Measurements from ENCODE around the gene KRTAP10-11. TPM values are rescaled to one million over a fixed set of nuclear protein-coding genes. Genes with fewer than 3 reads are reported as not detected.

Gene KRTAP10-11
- total RNA-seq, 1 donor from 2014 or later, result not detected

DNA sequence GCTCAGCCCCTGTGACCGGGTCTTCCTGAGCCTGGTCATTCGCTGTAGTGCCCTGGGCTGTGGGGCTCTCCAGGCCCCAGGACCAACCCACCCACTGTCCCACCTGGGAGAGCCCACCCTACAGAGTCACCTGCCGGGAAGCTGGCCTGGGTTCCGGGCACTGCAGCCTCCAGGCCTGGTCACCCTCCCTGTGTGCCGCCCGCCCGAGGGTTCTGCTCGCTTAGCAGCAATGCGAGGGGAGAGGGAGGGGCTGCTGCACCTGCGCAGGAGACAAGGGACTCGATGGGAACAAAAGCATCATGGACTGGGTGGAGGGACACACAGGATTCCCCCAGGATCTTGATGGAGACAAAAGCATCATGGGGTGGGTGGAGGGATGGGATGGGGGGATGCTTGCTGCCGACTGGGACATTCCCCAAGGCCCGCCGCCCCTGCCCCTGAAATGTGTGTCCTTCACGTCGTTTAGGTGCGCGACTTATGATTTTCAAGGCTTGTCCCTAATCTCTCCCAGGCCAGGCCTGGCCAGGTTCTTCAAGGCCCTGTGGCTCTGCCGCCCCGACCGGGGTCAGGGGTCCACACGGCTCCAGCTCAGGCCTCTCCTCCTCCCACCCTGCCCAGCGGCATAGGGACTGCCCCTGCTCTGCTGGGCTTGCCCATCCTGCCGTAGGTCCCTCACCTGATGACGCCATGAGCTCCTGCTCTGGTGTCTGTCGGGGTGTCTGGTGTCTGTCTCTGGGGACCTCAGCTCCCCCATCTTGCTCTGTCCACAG is 32.6 kb upstream of the KRTAP10-11 start:
- Mint-ChIP-seq H3K27me3 (ENCODE audit: insufficient read depth, low read depth) (peaks cover 5% of the 10 kb centered on the region), H3K27ac (no peak overlapping the region), H3K4me3 (no peak overlapping the region), H3K4me1 (no peaks in the 10 kb centered on the region), H3K9me3 (peaks cover 37% of the 10 kb centered on the region), H3K36me3 (no peaks in the 10 kb centered on the region)
- no peaks in the 10 kb centered on the region for H3F3A ChIP-seq (ENCODE audit: low read depth)
- H3K4me1 ChIP-seq, result peaks cover 5% of the 10 kb centered on the region
- H3K27me3 ChIP-seq, result no peaks in the 10 kb centered on the region
- H3K9me3 ChIP-seq (ENCODE audit: low read depth), result peaks cover 11% of the 10 kb centered on the region
- no peak overlapping the region for H3K27ac ChIP-seq
- no peaks in the 10 kb centered on the region for H3K79me2 ChIP-seq (ENCODE audit: low read depth)
- no peaks in the 10 kb centered on the region for H3K36me3 ChIP-seq
- no peak overlapping the region for H3K4me3 ChIP-seq
- no peak for DNase-seq (ENCODE audit: low spot score)
- H3K9ac ChIP-seq, result no peak overlapping the region
- H2AFZ ChIP-seq (replicated peaks), result no peak overlapping the region
- no peaks in the 10 kb centered on the region for H4K20me1 ChIP-seq (ENCODE audit: low read depth)
- TF ChIP-seq EZH2 (IDR thresholded peaks at IDR 0.05) (no peak), EZH2phosphoT487 (IDR thresholded peaks at IDR 0.05) (no peak)
- TF ChIP-seq, protein P1, sequence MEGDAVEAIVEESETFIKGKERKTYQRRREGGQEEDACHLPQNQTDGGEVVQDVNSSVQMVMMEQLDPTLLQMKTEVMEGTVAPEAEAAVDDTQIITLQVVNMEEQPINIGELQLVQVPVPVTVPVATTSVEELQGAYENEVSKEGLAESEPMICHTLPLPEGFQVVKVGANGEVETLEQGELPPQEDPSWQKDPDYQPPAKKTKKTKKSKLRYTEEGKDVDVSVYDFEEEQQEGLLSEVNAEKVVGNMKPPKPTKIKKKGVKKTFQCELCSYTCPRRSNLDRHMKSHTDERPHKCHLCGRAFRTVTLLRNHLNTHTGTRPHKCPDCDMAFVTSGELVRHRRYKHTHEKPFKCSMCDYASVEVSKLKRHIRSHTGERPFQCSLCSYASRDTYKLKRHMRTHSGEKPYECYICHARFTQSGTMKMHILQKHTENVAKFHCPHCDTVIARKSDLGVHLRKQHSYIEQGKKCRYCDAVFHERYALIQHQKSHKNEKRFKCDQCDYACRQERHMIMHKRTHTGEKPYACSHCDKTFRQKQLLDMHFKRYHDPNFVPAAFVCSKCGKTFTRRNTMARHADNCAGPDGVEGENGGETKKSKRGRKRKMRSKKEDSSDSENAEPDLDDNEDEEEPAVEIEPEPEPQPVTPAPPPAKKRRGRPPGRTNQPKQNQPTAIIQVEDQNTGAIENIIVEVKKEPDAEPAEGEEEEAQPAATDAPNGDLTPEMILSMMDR (IDR thresholded peaks at IDR 0.05), result no peak
- no peak overlapping the region for H3K4me2 ChIP-seq

DNA sequence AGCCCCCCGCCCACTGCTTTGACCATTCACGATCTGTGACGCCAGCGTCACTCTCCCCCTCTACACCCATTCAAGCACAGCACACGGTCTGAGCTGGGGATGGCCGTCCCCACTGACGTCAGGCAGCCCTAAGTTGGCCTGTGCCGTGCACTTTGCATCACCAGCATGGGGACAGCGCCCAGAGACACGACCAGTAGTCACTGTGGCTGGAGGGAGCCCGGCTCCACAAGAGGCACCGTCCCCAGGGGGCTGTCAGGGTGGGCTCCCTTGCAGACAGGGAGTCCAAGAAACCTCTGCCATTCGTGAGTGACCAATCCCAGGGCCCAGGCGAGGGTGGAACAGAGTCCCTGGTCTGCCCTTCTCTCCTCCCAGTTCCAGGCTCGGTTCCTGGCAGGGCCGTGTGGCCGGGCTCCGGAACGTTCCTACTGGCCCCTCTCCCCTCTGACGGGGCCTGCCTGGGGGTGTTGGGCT is 32.0 kb upstream of the KRTAP10-11 start:
- Histone ChIP-seq H4K20me1 (ENCODE audit: low read depth) (no peaks in the 10 kb centered on the region), H3K27me3 (no peaks in the 10 kb centered on the region), H3K4me2 (no peak overlapping the region), H2AFZ (replicated peaks) (no peak overlapping the region), H3K4me1 (peaks cover 5% of the 10 kb centered on the region), H3K36me3 (no peaks in the 10 kb centered on the region), H3K4me3 (no peak overlapping the region), H3K9me3 (ENCODE audit: low read depth) (peaks cover 11% of the 10 kb centered on the region), H3K9ac (no peak overlapping the region), H3K27ac (no peak overlapping the region), H3F3A (ENCODE audit: low read depth) (no peaks in the 10 kb centered on the region), H3K79me2 (ENCODE audit: low read depth) (no peaks in the 10 kb centered on the region)
- Mint-ChIP-seq H3K4me1 (no peaks in the 10 kb centered on the region), H3K4me3 (no peak overlapping the region), H3K9me3 (peaks cover 38% of the 10 kb centered on the region), H3K36me3 (no peaks in the 10 kb centered on the region), H3K27ac (no peak overlapping the region), H3K27me3 (ENCODE audit: insufficient read depth, low read depth) (peaks cover 6% of the 10 kb centered on the region)
- DNase-seq (ENCODE audit: low spot score), result no peak
- TF ChIP-seq EZH2phosphoT487 (IDR thresholded peaks at IDR 0.05) (no peak), EZH2 (IDR thresholded peaks at IDR 0.05) (no peak)
- TF ChIP-seq, protein P1 (IDR thresholded peaks at IDR 0.05), result no peak

DNA sequence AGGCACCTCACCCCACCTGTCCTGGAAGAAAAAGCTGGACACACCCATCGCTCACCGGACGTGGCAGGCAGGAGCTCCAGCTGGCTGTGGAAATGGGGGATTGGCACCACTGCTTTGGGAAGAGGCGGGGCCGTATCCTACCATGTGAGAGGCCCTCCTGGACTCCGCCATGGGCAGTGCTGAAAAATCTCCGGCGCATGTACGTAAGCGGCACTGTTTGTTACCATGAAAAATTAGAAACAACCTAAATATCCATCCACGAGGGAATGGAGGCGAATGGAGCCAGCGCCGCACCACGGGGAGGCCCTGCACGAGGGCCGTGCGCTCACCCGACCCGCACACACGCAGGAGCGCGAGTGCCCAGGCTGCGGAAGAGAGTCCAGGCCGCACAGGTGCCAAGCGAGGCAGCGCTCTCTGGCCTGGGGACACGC is 31.2 kb upstream of the KRTAP10-11 start:
- no peaks in the 10 kb centered on the region for H3F3A ChIP-seq (ENCODE audit: low read depth)
- H3K4me3 ChIP-seq, result no peak overlapping the region
- no peaks in the 10 kb centered on the region for H3K27me3 ChIP-seq
- H3K9me3 ChIP-seq (ENCODE audit: low read depth), result peaks cover 4% of the 10 kb centered on the region
- H3K9ac ChIP-seq, result no peak overlapping the region
- H3K27ac Mint-ChIP-seq, result no peak overlapping the region
- no peak overlapping the region for H3K4me3 Mint-ChIP-seq
- no peak for DNase-seq (ENCODE audit: low spot score)
- H3K4me2 ChIP-seq, result no peak overlapping the region
- H3K27me3 Mint-ChIP-seq (ENCODE audit: insufficient read depth, low read depth), result peaks cover 6% of the 10 kb centered on the region
- no peaks in the 10 kb centered on the region for H3K36me3 ChIP-seq
- TF ChIP-seq EZH2 (IDR thresholded peaks at IDR 0.05) (no peak), EZH2phosphoT487 (IDR thresholded peaks at IDR 0.05) (no peak)
- TF ChIP-seq, protein P1 (IDR thresholded peaks at IDR 0.05), result no peak
- H2AFZ ChIP-seq (replicated peaks), result no peak overlapping the region
- H3K9me3 Mint-ChIP-seq, result peaks cover 38% of the 10 kb centered on the region
- H3K36me3 Mint-ChIP-seq, result no peaks in the 10 kb centered on the region
- no peaks in the 10 kb centered on the region for H3K4me1 Mint-ChIP-seq
- no peak overlapping the region for H3K27ac ChIP-seq
- H4K20me1 ChIP-seq (ENCODE audit: low read depth), result no peaks in the 10 kb centered on the region
- no peaks in the 10 kb centered on the region for H3K79me2 ChIP-seq (ENCODE audit: low read depth)
- H3K4me1 ChIP-seq, result peaks cover 5% of the 10 kb centered on the region
